HG02642 (cell line): Measurements from ENCODE around the gene CNNM3.
"Not testable (repeated sequence)": the region's sequence is repeated elsewhere in the genome, so short reads cannot be mapped to it uniquely, and the experiment has no call there.

Experiments used
- ATAC-seq: cut with Tn5 transposase; IDR thresholded peaks from one replicate; pipeline ENCODE4 v1.9.1; 2021; ENCODE audit warnings: mild to moderate bottlenecking; ENCODE audit not compliant: unreplicated experiment, poor library complexity

CNNM3 gene

GRCh38 chr2:96798733-96799622 is 17.1 kb upstream of the CNNM3 start:
- ATAC-seq = no peak

DNA sequence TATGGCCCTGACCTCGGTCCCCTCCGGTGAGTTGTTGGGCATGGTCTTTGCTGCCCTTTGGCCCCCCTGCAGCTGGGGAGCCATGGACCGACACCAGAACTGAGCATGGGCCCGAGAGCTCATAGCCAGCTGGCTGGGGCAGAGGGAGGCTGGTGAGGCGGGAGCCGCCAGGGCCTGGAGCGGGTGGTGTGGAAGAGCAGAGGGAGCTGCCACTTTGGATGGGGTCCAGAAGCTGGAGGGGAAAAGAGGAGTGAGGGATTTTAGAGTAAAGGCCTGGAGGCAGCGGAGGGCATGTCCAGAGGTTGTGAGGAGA is 16.5 kb upstream of the CNNM3 start:
- ATAC-seq = no peak

GRCh38 chr2:96800061-96801004 is 15.7 kb upstream of the CNNM3 start:
- ATAC-seq = peak; percentile 18

GRCh38 chr2:96801005-96801785 is 14.9 kb upstream of the CNNM3 start:
- peak; percentile 81 for ATAC-seq

- ATAC-seq = no peak
These were observed 14.1 kb upstream of the CNNM3 start for GRCh38 chr2:96801786-96802595.

DNA sequence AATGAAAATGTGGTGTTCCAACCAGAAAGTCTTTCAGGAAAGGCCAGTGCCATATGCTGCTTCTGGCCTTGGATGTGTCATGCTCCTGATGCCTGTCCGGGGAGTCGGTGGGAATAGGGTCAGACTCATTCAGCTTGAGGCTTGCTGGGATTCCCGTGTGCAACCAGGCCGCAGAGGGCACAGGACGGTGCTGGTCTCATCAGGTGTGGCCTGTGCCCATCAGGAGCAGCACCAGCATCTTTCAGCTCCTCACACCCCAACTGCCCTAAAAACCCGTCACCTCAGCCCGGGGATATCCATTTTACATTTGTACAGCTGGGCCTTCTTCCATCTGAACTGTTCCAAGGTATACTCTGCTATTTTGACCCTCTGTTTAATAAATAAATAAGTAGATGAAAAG is 13.3 kb upstream of the CNNM3 start:
- no peak for ATAC-seq

GRCh38 chr2:96804986-96805385 is 11.1 kb upstream of the CNNM3 start:
- ATAC-seq = no peak

DNA sequence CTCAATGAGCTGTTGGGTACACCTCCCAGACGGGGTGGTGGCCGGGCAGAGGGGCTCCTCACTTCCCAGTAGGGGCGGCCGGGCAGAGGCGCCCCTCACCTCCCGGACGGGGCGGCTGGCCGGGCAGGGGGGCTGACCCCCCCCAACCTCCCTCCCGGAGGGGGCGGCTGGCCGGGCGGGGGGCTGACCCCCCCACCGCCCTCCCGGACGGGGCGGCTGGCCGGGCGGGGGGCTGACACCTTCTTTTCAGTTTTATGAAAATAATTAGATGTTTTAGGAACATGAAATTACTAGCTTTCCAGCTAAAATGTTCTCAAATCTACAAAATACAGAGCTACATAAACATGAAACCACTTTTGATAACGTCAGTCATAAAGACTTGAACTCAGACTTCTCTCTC is 10.1 kb upstream of the CNNM3 start:
- ATAC-seq = not testable (repeated sequence)

- no peak for ATAC-seq
These were observed 9.5 kb upstream of the CNNM3 start for GRCh38 chr2:96806468-96807126.

- no peak for ATAC-seq
These were observed 9.0 kb upstream of the CNNM3 start for GRCh38 chr2:96807127-96807471.

DNA sequence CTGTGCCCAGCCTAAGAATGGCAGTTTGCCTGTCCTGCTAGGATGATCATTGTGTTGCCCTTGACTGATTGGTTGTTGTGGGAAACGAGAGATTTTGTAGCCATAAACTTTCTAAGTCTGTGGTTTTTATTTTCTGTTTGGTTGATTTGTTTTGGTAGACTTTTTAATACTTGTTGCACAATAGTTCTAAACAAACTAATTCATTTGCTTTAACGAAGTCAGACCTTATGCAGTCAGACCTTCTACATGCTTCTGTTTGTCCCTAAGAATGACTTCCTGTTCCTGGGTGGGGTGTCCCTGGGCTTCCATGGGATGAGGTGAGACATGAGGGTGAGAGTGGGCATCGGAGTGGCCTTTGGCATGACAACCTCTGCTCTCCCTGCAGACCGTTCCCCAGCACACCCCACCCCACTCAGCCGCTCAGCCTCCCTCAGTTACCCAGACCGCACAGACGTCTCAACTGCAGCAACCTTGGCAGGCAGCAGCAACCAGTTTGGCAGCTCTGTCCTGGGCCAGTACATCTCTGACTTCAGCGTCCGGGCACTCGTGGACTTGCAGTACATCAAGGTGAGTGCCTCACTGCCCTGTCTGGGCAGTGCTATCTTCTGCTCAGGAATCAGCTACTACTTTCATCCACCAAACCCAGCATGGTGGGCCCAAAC is 7.8 kb upstream of the CNNM3 start:
- ATAC-seq = no peak

GRCh38 chr2:96809216-96809882 is 6.7 kb upstream of the CNNM3 start:
- no peak for ATAC-seq

DNA sequence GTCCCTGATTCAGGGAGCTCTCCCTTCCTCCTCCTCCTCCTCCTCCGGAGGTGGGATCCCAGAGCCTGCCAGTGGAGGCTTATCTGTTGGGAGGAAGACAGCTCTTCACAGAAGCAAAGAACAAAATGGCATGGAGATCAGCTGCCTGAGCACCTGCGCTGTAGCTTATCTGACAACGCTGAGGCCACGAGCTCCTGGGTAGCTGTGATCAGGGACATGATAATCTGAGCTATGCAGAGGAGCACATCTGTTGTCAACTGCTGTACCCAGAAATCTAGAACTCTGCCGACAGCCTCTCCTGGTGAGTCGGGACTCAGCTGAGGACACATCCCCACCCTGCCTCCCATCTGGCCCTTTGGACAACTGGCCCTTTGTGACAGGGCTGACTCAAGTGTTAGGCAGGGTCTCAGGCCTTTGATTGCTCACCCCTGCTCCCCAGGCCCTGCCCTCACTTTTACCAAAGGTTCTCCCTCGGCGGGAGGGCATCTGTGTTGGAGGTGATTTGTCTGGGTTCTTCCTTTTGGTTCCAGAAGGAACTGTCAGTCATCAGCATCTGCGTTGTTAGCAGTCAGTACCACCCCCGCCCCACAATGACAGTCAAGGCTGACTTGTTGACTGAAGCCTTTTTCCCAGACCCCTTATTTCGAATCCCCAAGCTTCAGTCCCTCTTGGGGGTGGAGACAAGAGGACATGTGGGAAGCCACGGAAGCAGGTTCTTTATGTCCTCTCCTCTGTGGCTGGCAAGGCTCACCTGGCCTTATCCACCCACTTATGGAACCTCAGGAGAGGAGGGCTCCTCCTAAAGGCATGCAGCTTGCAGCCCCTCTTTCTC is 5.9 kb upstream of the CNNM3 start:
- no peak for ATAC-seq

GRCh38 chr2:96810783-96811192 is 5.3 kb upstream of the CNNM3 start:
- ATAC-seq = no peak

GRCh38 chr2:96811917-96812316 is 4.2 kb upstream of the CNNM3 start:
- no peak for ATAC-seq

DNA sequence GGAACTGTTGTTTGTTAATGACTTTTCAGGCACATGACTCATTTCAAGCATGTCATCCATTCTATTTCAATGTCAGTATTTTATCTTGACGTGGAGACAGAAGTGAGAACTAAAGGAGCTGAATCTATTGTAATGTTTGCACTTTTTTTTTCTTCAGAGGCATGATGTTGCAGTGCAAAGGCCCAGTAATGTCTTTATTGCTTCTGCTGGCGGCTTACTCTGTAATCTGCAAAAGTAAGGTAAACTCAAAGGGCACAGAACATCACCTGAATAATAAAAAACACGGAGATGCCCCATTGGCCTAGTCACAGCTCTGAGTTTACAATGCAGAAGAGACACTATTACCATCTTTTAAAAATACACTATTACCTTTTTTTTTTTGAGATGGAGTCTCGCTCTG is 2.4 kb upstream of the CNNM3 start:
- ATAC-seq = no peak

DNA sequence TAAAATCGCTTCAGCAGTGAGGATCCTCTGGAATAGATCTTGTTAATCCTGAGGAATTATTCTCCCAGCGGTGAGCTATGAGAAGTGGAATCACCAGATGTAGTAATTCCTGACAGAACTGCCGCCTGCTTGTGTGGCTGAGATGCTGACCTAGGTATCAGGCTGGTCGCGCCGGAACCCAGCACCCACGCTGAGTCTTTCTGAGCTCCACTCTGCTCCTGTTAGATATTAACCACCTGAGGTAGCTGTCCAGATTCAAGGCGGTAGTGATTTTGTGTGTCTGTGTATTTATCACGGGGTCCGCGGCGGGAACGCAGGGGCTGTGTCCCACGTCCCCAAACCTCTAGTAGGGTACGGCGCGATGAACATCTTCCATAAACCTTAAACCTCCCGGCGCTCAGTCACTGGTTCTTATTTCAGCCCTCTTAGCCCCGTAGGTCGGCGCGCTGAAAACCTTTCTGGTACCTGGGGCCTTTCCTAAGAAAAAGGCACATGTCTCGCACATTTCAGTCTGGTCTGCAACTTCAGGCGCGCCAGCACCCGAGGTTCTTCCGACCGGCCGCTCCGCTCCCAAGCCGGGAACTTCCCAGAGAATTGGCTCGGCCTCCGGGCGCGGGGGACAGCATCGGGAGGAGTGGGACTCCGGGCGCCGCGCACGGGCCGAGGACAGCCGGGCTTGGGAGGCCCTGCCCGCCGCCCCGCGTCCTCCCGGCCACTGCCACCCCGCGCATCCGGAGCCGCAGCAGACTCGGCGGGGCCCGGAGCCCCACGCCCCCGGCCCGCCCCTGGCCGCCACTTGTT is 542 bp upstream of the CNNM3 start:
- peak; percentile 10 for ATAC-seq
